ENCODE results near the gene NPAS2. TPM values are rescaled to one million over a fixed set of nuclear protein-coding genes. Genes with fewer than 3 reads are reported as not detected.

NPAS2 gene
- total and polyA plus RNA-seq, 4 donors: 5.9 to 17.1 (median 10.4) TPM

- ATAC-seq (ENCODE audit: insufficient read depth, low FRiP score) (no peak), DNase-seq (no peak)
- no peaks in the 10 kb centered on the region for H3K4me1 ChIP-seq (ENCODE audit: control insufficient read depth in 5 of 5, insufficient read depth in 5 of 5, low read length in 5 of 5)
- no peaks in the 10 kb centered on the region for H3K9me3 ChIP-seq (ENCODE audit: control insufficient read depth in 4 of 4, insufficient read depth in 3 of 4, low read length in 3 of 4)
- no peak for TF ChIP-seq CTCF (IDR thresholded peaks at IDR 0.05; ENCODE audit: control extremely low read depth, extremely low read depth)
- H3K27me3 ChIP-seq (ENCODE audit: control insufficient read depth in 3 of 3, insufficient read depth in 3 of 3, low read length in 2 of 3): no peaks in the 10 kb centered on the region
- peaks cover 0 to 16% (median 4%) of the 10 kb centered on the region in 4 donors for H3K36me3 ChIP-seq (ENCODE audit: control insufficient read depth in 4 of 4, insufficient read depth in 4 of 4, low read length in 4 of 4)
- WGBS, 2 donors: 93% methylated on average over 28 of the region's 28 CpGs
- H3K9ac ChIP-seq (ENCODE audit: insufficient read depth in 1 of 2, low read length in 2 of 2): no peak overlapping the region
- H3K4me3 ChIP-seq: no peak overlapping the region
- H3K27ac ChIP-seq (ENCODE audit: low read depth in 1 of 2, low read length in 1 of 2): no peak overlapping the region
Observed at GRCh38 chr2:100968146-100969145, 148.5 kb downstream of the NPAS2 start.

DNA sequence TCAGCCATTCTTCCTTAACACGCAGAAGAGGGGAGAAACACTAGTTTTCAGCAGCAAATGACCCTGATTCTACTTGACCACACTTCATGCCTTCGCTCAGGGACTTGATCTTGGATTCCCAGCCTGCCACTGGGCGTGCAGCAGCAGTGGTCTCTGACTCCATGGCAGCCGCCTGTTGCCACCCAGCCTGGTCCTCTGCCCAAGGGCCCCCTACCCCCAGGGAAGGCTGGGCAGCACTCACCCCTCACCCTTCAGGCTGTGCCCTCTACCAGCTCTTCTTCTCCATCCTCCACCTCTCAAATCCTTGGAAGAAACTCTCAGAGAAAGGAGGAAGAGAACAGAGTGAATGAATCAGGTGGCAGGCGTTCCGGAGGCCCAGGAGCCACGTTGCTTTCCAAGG lies 150.1 kb downstream of the NPAS2 start:
- no peak for ATAC-seq (ENCODE audit: insufficient read depth, low FRiP score)
- Histone ChIP-seq H3K27ac (ENCODE audit: low read depth in 1 of 2, low read length in 1 of 2) (no peak overlapping the region), H3K4me3 (no peak overlapping the region), H3K4me1 (ENCODE audit: control insufficient read depth in 5 of 5, insufficient read depth in 5 of 5, low read length in 5 of 5) (no peaks in the 10 kb centered on the region), H3K9ac (ENCODE audit: insufficient read depth in 1 of 2, low read length in 2 of 2) (no peak overlapping the region), H3K36me3 (ENCODE audit: control insufficient read depth in 4 of 4, insufficient read depth in 4 of 4, low read length in 4 of 4) (peaks cover 0 to 20% (median 4%) of the 10 kb centered on the region in 4 donors), H3K9me3 (ENCODE audit: control insufficient read depth in 4 of 4, insufficient read depth in 3 of 4, low read length in 3 of 4) (no peaks in the 10 kb centered on the region), H3K27me3 (ENCODE audit: control insufficient read depth in 3 of 3, insufficient read depth in 3 of 3, low read length in 2 of 3) (no peaks in the 10 kb centered on the region)
- 91 to 93% methylated on average over 7 of the region's 7 CpGs for WGBS, 2 donors
- TF ChIP-seq CTCF (IDR thresholded peaks at IDR 0.05; ENCODE audit: control extremely low read depth, extremely low read depth): no peak
- no peak for DNase-seq

- no peaks in the 10 kb centered on the region for H3K27me3 ChIP-seq (ENCODE audit: control insufficient read depth in 3 of 3, insufficient read depth in 3 of 3, low read length in 2 of 3)
- peaks cover 0 to 30% (median 4%) of the 10 kb centered on the region in 4 donors for H3K36me3 ChIP-seq (ENCODE audit: control insufficient read depth in 4 of 4, insufficient read depth in 4 of 4, low read length in 4 of 4)
- H3K4me3 ChIP-seq: no peak overlapping the region
- no peak overlapping the region for H3K27ac ChIP-seq (ENCODE audit: low read depth in 1 of 2, low read length in 1 of 2)
- H3K9ac ChIP-seq (ENCODE audit: insufficient read depth in 1 of 2, low read length in 2 of 2): no peak overlapping the region
- TF ChIP-seq CTCF (IDR thresholded peaks at IDR 0.05; ENCODE audit: control extremely low read depth, extremely low read depth): no peak
- H3K4me1 ChIP-seq (ENCODE audit: control insufficient read depth in 5 of 5, insufficient read depth in 5 of 5, low read length in 5 of 5): no peaks in the 10 kb centered on the region
- ATAC-seq (ENCODE audit: insufficient read depth, low FRiP score) (no peak), DNase-seq (no peak)
- 95 to 99% methylated on average over 9 of the region's 9 CpGs for WGBS, 2 donors
- H3K9me3 ChIP-seq (ENCODE audit: control insufficient read depth in 4 of 4, insufficient read depth in 3 of 4, low read length in 3 of 4): no peaks in the 10 kb centered on the region
Observed at GRCh38 chr2:100971221-100971620, 151.3 kb downstream of the NPAS2 start.
